Mucosa of descending colon (tissue), 3 donors: ENCODE results near the gene DNAJB7. TPM values are rescaled to one million over a fixed set of nuclear protein-coding genes. Genes with fewer than 3 reads are reported as not detected.
"Not testable (repeated sequence)": the region's sequence is repeated elsewhere in the genome, so short reads cannot be mapped to it uniquely, and the experiment has no call there.

Experiments used
- ATAC-seq: fragments of 200-7000 bp; cut with Tn5 transposase; one replicate; pipeline ENCODE4 v1.9.1; 2020; ENCODE audit warnings: mild to moderate bottlenecking, moderate library complexity
- DNase-seq, 3 donors: peaks; one replicate each; pipeline ENCODE4 v3.0.0-alpha.2; 2020
- H3K36me3 ChIP-seq: fragments of 200-600 bp; one replicate; pipeline ENCODE4 v1.8.0; 2021; ENCODE audit warnings: low read depth, mild to moderate bottlenecking
- H3K4me1 ChIP-seq: fragments of 200-600 bp; one replicate; pipeline ENCODE4 v1.8.0; 2021; ENCODE audit warnings: low read depth, mild to moderate bottlenecking
- H3K4me3 ChIP-seq: fragments of 200-600 bp; one replicate; pipeline ENCODE4 v1.8.0; 2021; ENCODE audit warnings: mild to moderate bottlenecking
- H3K9me3 ChIP-seq: fragments of 200-600 bp; one replicate; pipeline ENCODE4 v1.8.0; 2021; ENCODE audit warnings: mild to moderate bottlenecking
- CTCF ChIP-seq: fragments of 200-600 bp; IDR thresholded peaks from one replicate; pipeline ENCODE4 v1.8.0; 2022; ENCODE audit warnings: antibody characterized with exemption, mild to moderate bottlenecking
- intact Hi-C, 2 donors: fragments of 100-400 bp; cut with DNase I in 1 of 2; cut with micrococcal nuclease in 1 of 2; formaldehyde crosslinking; loops; one replicate each; pipeline versions ENCODE4 v1.11.0 to v1.11.1; 2022; cut with DNase I, micrococcal nuclease
- total RNA-seq, 3 donors: library from RNA; stranded (reverse); fragmentation: NEBNext Ultra II Directional in 2 of 3; extraction: Animal tissue kit (Norgen Biotek cat#: 25700) in 2 of 3; gene quantifications; one replicate each; pipeline versions ENCODE4 v1.2.1 to v1.2.4, GENCODE V29; 2021 to 2023
- donor health status: DM: no; HTN: no; CAD: no; lungs with moderate emphysema.
- donor health status: DM: no; HTN: no; CAD: no.
- donor health status: DM: no; HTN: yes; CAD: no.

The DNAJB7 gene
- total RNA-seq, 3 donors from 2014 or later = 0.14 to 0.90 (median 0.25) TPM

GRCh38 chr22:40874016-40874415, 12.1 kb upstream of the DNAJB7 start:
- Histone ChIP-seq H3K9me3 (no peaks in the 10 kb centered on the region), H3K36me3 (no peaks in the 10 kb centered on the region), H3K4me1 (no peaks in the 10 kb centered on the region), H3K4me3 (no peak overlapping the region)
- DNase-seq (no peak), ATAC-seq (no peak)
- intact Hi-C loops = no loop called here
- TF ChIP-seq CTCF = no peak

GRCh38 chr22:40868379-40868778, 6.5 kb upstream of the DNAJB7 start:
- intact Hi-C loops, H3K9me3 ChIP-seq, H3K4me1 ChIP-seq, ATAC-seq, H3K36me3 ChIP-seq, H3K4me3 ChIP-seq: not testable (repeated sequence)
- DNase-seq = peak in 1 of 3 donors; percentile 39

- no peaks in the 10 kb centered on the region for H3K9me3 ChIP-seq
- no peaks in the 10 kb centered on the region for H3K36me3 ChIP-seq
- no peak overlapping the region for H3K4me3 ChIP-seq
- ATAC-seq (no peak), DNase-seq (no peak)
- intact Hi-C loops = no loop called here
- TF ChIP-seq CTCF = no peak
- no peaks in the 10 kb centered on the region for H3K4me1 ChIP-seq
Observed at GRCh38 chr22:40867109-40867508, 5.2 kb upstream of the DNAJB7 start.

GRCh38 chr22:40862537-40862936, 624 bp upstream of the DNAJB7 start:
- DNase-seq (no peak), ATAC-seq (no peak)
- intact Hi-C loops = no loop called here
- Histone ChIP-seq H3K4me1 (peaks cover 14% of the 10 kb centered on the region), H3K36me3 (no peaks in the 10 kb centered on the region), H3K4me3 (no peak overlapping the region), H3K9me3 (no peaks in the 10 kb centered on the region)
- TF ChIP-seq CTCF = no peak

- ATAC-seq = no peak
- Histone ChIP-seq H3K36me3 (no peaks in the 10 kb centered on the region), H3K9me3 (no peaks in the 10 kb centered on the region), H3K4me1 (peaks cover 44% of the 10 kb centered on the region), H3K4me3 (peak overlapping the region; percentile 86)
- no peak for TF ChIP-seq CTCF
- intact Hi-C loops = no loop called here
- no peak for DNase-seq
Observed at GRCh38 chr22:40857309-40857855, 4.5 kb downstream of the DNAJB7 start.

GRCh38 chr22:40856513-40857308, 5.2 kb downstream of the DNAJB7 start, which contains the start of the genes ST13 and XPNPEP3:
Gene ST13 (minus strand): TSS chr22:40856639. CDS start chr22:40856540, 99 bp downstream.
Gene XPNPEP3 (plus strand): TSS chr22:40857148. CDS start chr22:40857182, 34 bp downstream.
- ATAC-seq = peak; percentile 97
- no peak for TF ChIP-seq CTCF
- H3K36me3 ChIP-seq = no peaks in the 10 kb centered on the region
- H3K4me1 ChIP-seq = peaks cover 47% of the 10 kb centered on the region
- intact Hi-C loops = no loop called here
- no peaks in the 10 kb centered on the region for H3K9me3 ChIP-seq
- peak within 1 kb of the TSS; percentile 86 for H3K4me3 ChIP-seq
- DNase-seq = peak; percentile 97 to 99 (median 98)
